SK-N-SH (cell line): ENCODE measurements around the gene JAG2. TPM values are rescaled to one million over a fixed set of nuclear protein-coding genes. Genes with fewer than 3 reads are reported as not detected.

ENCODE experiments used
- CTCF ChIA-PET: fragments of 300-600, 350-600 bp; formaldehyde crosslinking; extraction: SDS; loops from one replicate; lab custom pipeline; 2021; lab: Yijun Ruan, JAX
- POLR2A ChIA-PET: fragments of 350-600 bp; sonication (Branson Sonifier 250); formaldehyde crosslinking; extraction: SDS; loops from one replicate; lab custom pipeline; 2020; ENCODE audit warnings: antibody characterized with exemption, inconsistent platforms; lab: Yijun Ruan, JAX
- DNase-seq: peaks from one replicate; pipeline ENCODE4 v3.0.0; 2012
- H2AFZ ChIP-seq: fragments of 200-600 bp; sonication (generic); 2 replicates; pipeline ENCODE4 v1.8.1; 2016; ENCODE audit warnings: antibody characterized with exemption, mild to moderate bottlenecking, low read depth
- H3F3A ChIP-seq: fragments of 200-600 bp; sonication (generic); replicated peaks from 2 replicates; pipeline ENCODE3; 2016; ENCODE audit warnings: antibody characterized with exemption, mild to moderate bottlenecking; ENCODE audit not compliant: insufficient read depth
- H3K27ac ChIP-seq, 2 experiments: fragments of 200-500 bp in 1 of 2; fragments of 200-600 bp in 1 of 2; sonication (Bioruptor generic) in 1 of 2; sonication (generic), shearing (Covaris generic) in 1 of 2; 2 replicates each; pipeline versions ENCODE4 v1.5.1 to v1.6.1; 2014 to 2016; ENCODE audit warnings: low read depth in 2 of 2, inconsistent platforms in 1 of 2, low read length in 1 of 2, mild to moderate bottlenecking in 1 of 2, mixed read lengths in 1 of 2
- H3K27me3 ChIP-seq: fragments of 200-600 bp; sonication (generic), shearing (Covaris generic); 2 replicates; pipeline ENCODE4 v1.6.1; 2016; ENCODE audit warnings: mixed run types; ENCODE audit not compliant: insufficient read depth
- H3K36me3 ChIP-seq, 2 experiments: fragments of 200-500 bp in 1 of 2; fragments of 200-600 bp in 1 of 2; sonication (Bioruptor generic) in 1 of 2; sonication (generic) in 1 of 2; replicated peaks in 1 of 2; 2 replicates each; pipeline versions ENCODE3 to v1.5.1; 2014 to 2016; ENCODE audit warnings: low read length in 1 of 2, mild to moderate bottlenecking in 1 of 2; ENCODE audit not compliant: insufficient read depth in 2 of 2, control insufficient read depth in 1 of 2
- H3K4me1 ChIP-seq, 2 experiments: fragments of 200-500 bp in 1 of 2; fragments of 200-600 bp in 1 of 2; sonication (Bioruptor generic) in 1 of 2; sonication (generic), shearing (Covaris generic) in 1 of 2; 2 replicates each; pipeline versions ENCODE4 v1.5.1 to v1.6.1; 2014 to 2016; ENCODE audit warnings: low read depth in 1 of 2, low read length in 1 of 2, mixed run types in 1 of 2; ENCODE audit not compliant: insufficient read depth in 2 of 2, control insufficient read depth in 1 of 2
- H3K4me2 ChIP-seq: fragments of 200-600 bp; sonication (generic), shearing (Covaris generic); 2 replicates; pipeline ENCODE4 v1.6.1; 2017; ENCODE audit warnings: mixed run types
- H3K4me3 ChIP-seq, 2 experiments: fragments of 200-500 bp in 1 of 2; fragments of 200-600 bp in 1 of 2; sonication (Bioruptor generic) in 1 of 2; sonication (generic), shearing (Covaris generic) in 1 of 2; 2 replicates each; pipeline versions ENCODE4 v1.5.1 to v1.8.1; 2014 to 2016; ENCODE audit warnings: low read depth in 2 of 2, inconsistent platforms in 1 of 2, low read length in 1 of 2, mild to moderate bottlenecking in 1 of 2, mixed read lengths in 1 of 2, moderate library complexity in 1 of 2
- H3K79me2 ChIP-seq: fragments of 200-600 bp; sonication (generic); 2 replicates; pipeline ENCODE4 v1.8.1; 2017; ENCODE audit warnings: mild to moderate bottlenecking; ENCODE audit not compliant: insufficient read depth
- H3K9ac ChIP-seq: fragments of 200-600 bp; sonication (generic); 2 replicates; pipeline ENCODE4 v1.6.1; 2017; ENCODE audit warnings: mixed run types
- H3K9me2 ChIP-seq: fragments of 200-600 bp; sonication (generic); 2 replicates; pipeline ENCODE4 v1.6.1; 2017; ENCODE audit warnings: mixed run types
- H3K9me3 ChIP-seq: fragments of 200-600 bp; sonication (generic); 2 replicates; pipeline ENCODE4 v1.6.1; 2017; ENCODE audit warnings: mixed run types, mild to moderate bottlenecking, moderate library complexity
- H4K20me1 ChIP-seq: fragments of 200-600 bp; sonication (generic); 2 replicates; pipeline ENCODE4 v1.6.1; 2017; ENCODE audit warnings: mild to moderate bottlenecking, mixed run types; ENCODE audit not compliant: insufficient read depth
- ELF1 ChIP-seq: IDR thresholded peaks from 2 replicates; pipeline ENCODE4 v1.4.0; 2012
- JUND ChIP-seq: IDR thresholded peaks from 2 replicates; pipeline ENCODE4 v1.4.0; 2012
- NRF1 ChIP-seq: IDR thresholded peaks from 2 replicates; pipeline ENCODE4 v1.6.1; 2012; ENCODE audit warnings: low read depth, mild to moderate bottlenecking, low read length
- RAD21 ChIP-seq: IDR thresholded peaks from 2 replicates; pipeline ENCODE4 v1.6.1; 2012; ENCODE audit warnings: mild to moderate bottlenecking, low read length
- RFX5 ChIP-seq: IDR thresholded peaks from 2 replicates; pipeline ENCODE4 v1.6.1; 2012; ENCODE audit warnings: mild to moderate bottlenecking, improper control_type of control experiment, low read length
- TCF12 ChIP-seq: IDR thresholded peaks from 2 replicates; pipeline ENCODE4 v1.4.0; 2012
- USF1 ChIP-seq: IDR thresholded peaks from 2 replicates; pipeline ENCODE4 v1.4.0; 2012; ENCODE audit warnings: low read depth, borderline replicate concordance
- WGBS: methylation state at CpG from one replicate; pipeline ENCODE4 v1.1.6; 2017; ENCODE audit warnings: low lambda C conversion rate; 5-methylcytosine and 5-hydroxymethylcytosine counted together
- polyA plus RNA-seq, 3 experiments: library from polyadenylated mRNA; depleted of rRNA; stranded (reverse); fragments of >200 nt; gene quantifications; 2 replicates each; pipeline ENCODE4 v1.2.3, GENCODE V29; 2012
- TF ChIP-seq, protein P1 (sequence below): fragments of 150-350 bp; IDR thresholded peaks from 2 replicates; pipeline ENCODE4 v1.6.1; 2017; ENCODE audit warnings: antibody characterized with exemption, low read length, low read depth, borderline replicate concordance
- TF ChIP-seq, protein P2 (sequence below): IDR thresholded peaks from 2 replicates; pipeline ENCODE4; 2012
- TF ChIP-seq, protein P3 (sequence below): IDR thresholded peaks from 2 replicates; pipeline ENCODE4 v1.4.0; 2012; ENCODE audit warnings: low read depth, borderline replicate concordance
- TF ChIP-seq, protein P4 (sequence below): IDR thresholded peaks from 2 replicates; pipeline ENCODE4 v1.6.1; 2012; ENCODE audit warnings: mild to moderate bottlenecking, low read depth, low read length, moderate library complexity

Gene JAG2
- polyA plus RNA-seq, 1 of the 3 experiments (the other 2 are of a cell fraction) = 1.7 TPM

DNA sequence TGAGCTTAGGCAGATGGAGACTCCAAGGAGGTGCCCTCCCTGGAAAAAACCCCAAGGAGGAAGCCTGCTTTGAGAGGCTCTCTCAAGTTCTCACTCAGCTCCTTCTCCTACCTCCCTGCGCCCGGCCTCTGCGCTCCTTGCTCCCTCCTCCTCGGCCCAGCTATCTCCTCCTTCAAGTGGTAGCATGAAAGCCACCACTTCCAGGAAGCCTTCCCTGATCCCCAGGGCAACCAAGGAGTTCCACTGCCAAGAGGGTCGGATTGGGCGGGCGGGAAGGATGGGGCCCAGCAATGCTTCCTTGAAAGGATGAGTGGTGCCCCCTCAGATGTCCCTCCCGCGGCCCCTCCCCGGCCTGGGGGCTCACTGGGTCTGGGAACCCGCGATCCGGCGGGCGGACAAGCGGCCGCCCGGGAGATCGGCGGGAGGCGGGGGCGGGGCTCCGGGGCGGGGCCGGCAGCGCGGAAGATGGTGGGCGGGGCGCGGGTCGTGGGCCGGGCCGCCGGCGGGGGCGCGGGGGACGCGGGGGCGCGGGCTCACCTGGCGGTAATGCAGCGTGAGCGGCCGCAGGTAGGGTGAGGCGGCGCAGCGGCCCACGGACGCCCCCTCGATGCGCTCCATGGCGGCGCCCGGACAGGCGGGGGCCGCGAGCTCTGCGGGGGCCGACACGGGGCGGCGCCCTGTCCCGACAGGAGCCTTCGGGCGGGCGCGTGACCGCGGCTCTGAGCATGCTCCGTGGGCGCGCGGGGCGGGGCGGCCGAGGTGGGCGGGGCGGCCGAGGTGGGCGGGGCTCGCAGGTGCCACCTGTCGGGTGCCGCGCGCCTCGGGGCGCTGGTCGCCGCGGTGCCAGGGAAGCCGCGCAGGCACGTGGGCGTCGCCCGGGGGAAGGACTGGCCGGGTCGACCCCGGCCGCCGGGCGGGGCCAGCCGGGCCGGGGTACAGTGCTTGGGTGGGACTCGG, 12.3 kb upstream of the JAG2 start, which contains the start of gene NUDT14:
Gene NUDT14 (minus strand): TSS at position 721 of the 957 bp plus-strand sequence. CDS start 103 bp downstream, at position 618.
- H3K4me3 ChIP-seq = peak within 1 kb of the TSS; percentile 55 to 60
- H3K9me2 ChIP-seq = no peaks in the 10 kb centered on the region
- ChIA-PET POLR2A (no interaction called here), CTCF (interaction anchor here (0.9 to 1.5 kb wide), 10 partner anchors 9 to 309 kb away, joined by 3 to 7 read pairs (median 4); partner anchors contain the start of gene JAG2)
- peak within 1 kb of the TSS; percentile 78 for H3K4me2 ChIP-seq
- no peaks in the 10 kb centered on the region for H3K9me3 ChIP-seq
- no peak within 1 kb of the TSS for H3K9ac ChIP-seq
- no peaks in the 10 kb centered on the region for H3K36me3 ChIP-seq
- H3K27me3 ChIP-seq = no peaks in the 10 kb centered on the region
- peak within 1 kb of the TSS in 1 of 2 experiments; percentile 58; a peak in 1 of 4 replicates for H3K27ac ChIP-seq
- peaks cover 7% of the 10 kb centered on the region for H3F3A ChIP-seq
- H3K79me2 ChIP-seq = no peaks in the 10 kb centered on the region
- WGBS = 14% methylated on average over 20 of the region's 106 CpGs
- DNase-seq = peak; percentile 96
- no peaks in the 10 kb centered on the region for H4K20me1 ChIP-seq
- peak; percentile 66 for TF ChIP-seq NRF1
- TF ChIP-seq, protein P1, sequence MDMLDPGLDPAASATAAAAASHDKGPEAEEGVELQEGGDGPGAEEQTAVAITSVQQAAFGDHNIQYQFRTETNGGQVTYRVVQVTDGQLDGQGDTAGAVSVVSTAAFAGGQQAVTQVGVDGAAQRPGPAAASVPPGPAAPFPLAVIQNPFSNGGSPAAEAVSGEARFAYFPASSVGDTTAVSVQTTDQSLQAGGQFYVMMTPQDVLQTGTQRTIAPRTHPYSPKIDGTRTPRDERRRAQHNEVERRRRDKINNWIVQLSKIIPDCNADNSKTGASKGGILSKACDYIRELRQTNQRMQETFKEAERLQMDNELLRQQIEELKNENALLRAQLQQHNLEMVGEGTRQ = peak; percentile 22; the same call in 1 of the 2 replicates
- peak; percentile 74 for TF ChIP-seq USF1
- TF ChIP-seq TCF12 = no peak
- TF ChIP-seq JUND = no peak
- TF ChIP-seq RAD21 = no peak
- H3K4me1 ChIP-seq = peaks cover 0 to 8% of the 10 kb centered on the region in 2 experiments; a peak in 2 of 4 replicates
- no peak within 1 kb of the TSS for H2AFZ ChIP-seq

- Histone ChIP-seq H3K27me3 (no peaks in the 10 kb centered on the region), H3K9me2 (no peaks in the 10 kb centered on the region), H3K27ac (no peak overlapping the region), H3K4me3 (no peak overlapping the region), H4K20me1 (no peaks in the 10 kb centered on the region), H3K4me2 (no peak overlapping the region), H3K36me3 (no peaks in the 10 kb centered on the region), H3K4me1 (peaks cover 0 to 8% of the 10 kb centered on the region in 2 experiments; a peak in 2 of 4 replicates), H3K9me3 (no peaks in the 10 kb centered on the region), H2AFZ (no peak overlapping the region), H3K79me2 (no peaks in the 10 kb centered on the region), H3K9ac (no peak overlapping the region), H3F3A (peaks cover 7% of the 10 kb centered on the region)
- no peak for DNase-seq
- TF ChIP-seq USF1 (no peak), RFX5 (no peak), ELF1 (no peak), JUND (no peak)
- TF ChIP-seq, protein P2, sequence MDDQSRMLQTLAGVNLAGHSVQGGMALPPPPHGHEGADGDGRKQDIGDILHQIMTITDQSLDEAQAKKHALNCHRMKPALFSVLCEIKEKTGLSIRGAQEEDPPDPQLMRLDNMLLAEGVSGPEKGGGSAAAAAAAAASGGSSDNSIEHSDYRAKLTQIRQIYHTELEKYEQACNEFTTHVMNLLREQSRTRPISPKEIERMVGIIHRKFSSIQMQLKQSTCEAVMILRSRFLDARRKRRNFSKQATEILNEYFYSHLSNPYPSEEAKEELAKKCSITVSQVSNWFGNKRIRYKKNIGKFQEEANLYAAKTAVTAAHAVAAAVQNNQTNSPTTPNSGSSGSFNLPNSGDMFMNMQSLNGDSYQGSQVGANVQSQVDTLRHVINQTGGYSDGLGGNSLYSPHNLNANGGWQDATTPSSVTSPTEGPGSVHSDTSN = no peak
- TF ChIP-seq, protein P3, sequence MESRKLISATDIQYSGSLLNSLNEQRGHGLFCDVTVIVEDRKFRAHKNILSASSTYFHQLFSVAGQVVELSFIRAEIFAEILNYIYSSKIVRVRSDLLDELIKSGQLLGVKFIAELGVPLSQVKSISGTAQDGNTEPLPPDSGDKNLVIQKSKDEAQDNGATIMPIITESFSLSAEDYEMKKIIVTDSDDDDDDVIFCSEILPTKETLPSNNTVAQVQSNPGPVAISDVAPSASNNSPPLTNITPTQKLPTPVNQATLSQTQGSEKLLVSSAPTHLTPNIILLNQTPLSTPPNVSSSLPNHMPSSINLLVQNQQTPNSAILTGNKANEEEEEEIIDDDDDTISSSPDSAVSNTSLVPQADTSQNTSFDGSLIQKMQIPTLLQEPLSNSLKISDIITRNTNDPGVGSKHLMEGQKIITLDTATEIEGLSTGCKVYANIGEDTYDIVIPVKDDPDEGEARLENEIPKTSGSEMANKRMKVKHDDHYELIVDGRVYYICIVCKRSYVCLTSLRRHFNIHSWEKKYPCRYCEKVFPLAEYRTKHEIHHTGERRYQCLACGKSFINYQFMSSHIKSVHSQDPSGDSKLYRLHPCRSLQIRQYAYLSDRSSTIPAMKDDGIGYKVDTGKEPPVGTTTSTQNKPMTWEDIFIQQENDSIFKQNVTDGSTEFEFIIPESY = no peak
- TF ChIP-seq, protein P4, sequence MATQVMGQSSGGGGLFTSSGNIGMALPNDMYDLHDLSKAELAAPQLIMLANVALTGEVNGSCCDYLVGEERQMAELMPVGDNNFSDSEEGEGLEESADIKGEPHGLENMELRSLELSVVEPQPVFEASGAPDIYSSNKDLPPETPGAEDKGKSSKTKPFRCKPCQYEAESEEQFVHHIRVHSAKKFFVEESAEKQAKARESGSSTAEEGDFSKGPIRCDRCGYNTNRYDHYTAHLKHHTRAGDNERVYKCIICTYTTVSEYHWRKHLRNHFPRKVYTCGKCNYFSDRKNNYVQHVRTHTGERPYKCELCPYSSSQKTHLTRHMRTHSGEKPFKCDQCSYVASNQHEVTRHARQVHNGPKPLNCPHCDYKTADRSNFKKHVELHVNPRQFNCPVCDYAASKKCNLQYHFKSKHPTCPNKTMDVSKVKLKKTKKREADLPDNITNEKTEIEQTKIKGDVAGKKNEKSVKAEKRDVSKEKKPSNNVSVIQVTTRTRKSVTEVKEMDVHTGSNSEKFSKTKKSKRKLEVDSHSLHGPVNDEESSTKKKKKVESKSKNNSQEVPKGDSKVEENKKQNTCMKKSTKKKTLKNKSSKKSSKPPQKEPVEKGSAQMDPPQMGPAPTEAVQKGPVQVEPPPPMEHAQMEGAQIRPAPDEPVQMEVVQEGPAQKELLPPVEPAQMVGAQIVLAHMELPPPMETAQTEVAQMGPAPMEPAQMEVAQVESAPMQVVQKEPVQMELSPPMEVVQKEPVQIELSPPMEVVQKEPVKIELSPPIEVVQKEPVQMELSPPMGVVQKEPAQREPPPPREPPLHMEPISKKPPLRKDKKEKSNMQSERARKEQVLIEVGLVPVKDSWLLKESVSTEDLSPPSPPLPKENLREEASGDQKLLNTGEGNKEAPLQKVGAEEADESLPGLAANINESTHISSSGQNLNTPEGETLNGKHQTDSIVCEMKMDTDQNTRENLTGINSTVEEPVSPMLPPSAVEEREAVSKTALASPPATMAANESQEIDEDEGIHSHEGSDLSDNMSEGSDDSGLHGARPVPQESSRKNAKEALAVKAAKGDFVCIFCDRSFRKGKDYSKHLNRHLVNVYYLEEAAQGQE = no peak
- CTCF ChIA-PET = interaction anchor here (0.7 to 1.7 kb wide), 4 partner anchors 9 to 204 kb away, joined by 3 to 9 read pairs (median 5); partner anchors contain the start of gene JAG2
- WGBS = 73% methylated on average over 2 of the region's 13 CpGs
- POLR2A ChIA-PET = no interaction called here
Observed at GRCh38 chr14:105179191-105179590, 10.6 kb upstream of the JAG2 start.
